Activated naive CD8-positive, alpha-beta T cell treated with anti-CD3 and anti-CD28 coated beads, Interleukin-2, amount 50 U/mL, for 24 hours (primary cell): ENCODE results near the gene RBBP4.
A peak's percentile ranks its signal among the peaks of the same experiment; 100 is the strongest.
"Not testable (repeated sequence)": the region's sequence is repeated elsewhere in the genome, so short reads cannot be mapped to it uniquely, and the experiment has no call there.

Experiments
- ATAC-seq: fragments of 150-1000 bp; cut with Tn5 transposase; one replicate; pipeline ENCODE4 v1.10.0; 2021
- DNase-seq: peaks from one replicate; pipeline ENCODE4 v3.0.0; 2021
- H3K27ac Mint-ChIP-seq: one replicate; pipeline ENCODE4 v1.8.0; 2021; ENCODE audit warnings: mild to moderate bottlenecking, mixed read lengths
- H3K27me3 Mint-ChIP-seq: one replicate; pipeline ENCODE4 v1.8.0; 2021; ENCODE audit warnings: mixed read lengths
- H3K36me3 Mint-ChIP-seq: one replicate; pipeline ENCODE4 v1.8.0; 2021; ENCODE audit warnings: low read depth, mixed read lengths
- H3K4me1 Mint-ChIP-seq: one replicate; pipeline ENCODE4 v1.8.0; 2021; ENCODE audit warnings: mixed read lengths
- H3K4me3 Mint-ChIP-seq: one replicate; pipeline ENCODE4 v1.8.0; 2021; ENCODE audit warnings: mild to moderate bottlenecking, moderate library complexity, mixed read lengths
- H3K9me3 Mint-ChIP-seq: one replicate; pipeline ENCODE4 v1.8.0; 2021; ENCODE audit warnings: mixed read lengths

RBBP4 gene

DNA sequence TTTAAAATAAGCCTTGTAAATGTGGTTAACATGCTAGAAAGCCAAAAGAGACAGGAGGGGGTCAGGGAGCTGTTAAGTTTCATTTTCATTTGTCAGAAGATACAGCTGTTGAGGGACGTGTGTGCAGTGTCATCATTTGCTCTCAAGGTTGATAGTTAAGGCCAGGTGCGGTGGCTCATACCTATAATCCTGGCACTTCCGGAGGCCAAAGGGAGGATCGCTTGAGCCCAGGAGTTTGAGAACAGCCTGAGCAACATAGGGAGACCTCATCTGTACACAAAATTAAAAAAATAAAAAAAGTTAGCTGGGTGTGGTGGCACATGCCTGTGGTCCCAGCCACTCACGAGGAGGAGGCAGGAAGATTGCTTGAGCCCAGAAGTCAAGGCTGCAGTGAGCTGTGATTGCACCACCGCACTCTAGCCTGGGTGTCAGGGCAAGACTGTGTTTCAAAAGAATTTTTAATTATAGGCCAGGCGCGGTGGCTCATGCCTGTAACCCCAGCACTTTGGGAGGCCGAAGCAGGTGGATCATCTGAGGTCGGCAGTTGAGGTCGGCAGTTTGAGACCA, 23.3 kb upstream of the RBBP4 start:
- H3K27me3 Mint-ChIP-seq: no peaks in the 10 kb centered on the region
- peaks cover 41% of the 10 kb centered on the region for H3K4me1 Mint-ChIP-seq
- peak overlapping the region; percentile 76 for H3K27ac Mint-ChIP-seq
- DNase-seq: no peak
- H3K4me3 Mint-ChIP-seq: no peak overlapping the region
- H3K9me3 Mint-ChIP-seq: peaks cover 5% of the 10 kb centered on the region
- ATAC-seq: peak; percentile 29
- H3K36me3 Mint-ChIP-seq: peaks cover 39% of the 10 kb centered on the region

DNA sequence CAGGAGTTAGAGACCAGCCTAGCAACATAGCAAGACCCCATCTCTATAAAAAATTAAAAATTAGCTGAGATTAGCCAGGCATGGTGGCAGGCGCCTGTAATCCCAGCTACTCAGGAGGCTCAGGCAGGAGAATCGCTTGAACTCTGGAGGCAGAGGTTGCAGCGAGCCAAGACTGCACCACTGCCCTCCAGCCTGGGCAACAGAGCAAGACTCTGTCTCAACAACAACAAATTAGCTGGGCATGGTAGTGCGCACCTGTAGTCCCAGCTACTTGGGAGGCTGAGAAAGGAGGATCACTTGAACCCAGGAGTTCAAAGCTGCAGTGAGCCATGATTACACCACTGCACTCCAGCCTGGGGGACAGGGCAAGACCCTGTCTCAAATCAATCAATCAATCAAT, 20.8 kb upstream of the RBBP4 start:
- not testable (repeated sequence) for H3K27me3 Mint-ChIP-seq, H3K27ac Mint-ChIP-seq, ATAC-seq, H3K9me3 Mint-ChIP-seq, H3K4me3 Mint-ChIP-seq, DNase-seq
- peaks cover 21% of the 10 kb centered on the region for H3K4me1 Mint-ChIP-seq
- peaks cover 34% of the 10 kb centered on the region for H3K36me3 Mint-ChIP-seq

DNA sequence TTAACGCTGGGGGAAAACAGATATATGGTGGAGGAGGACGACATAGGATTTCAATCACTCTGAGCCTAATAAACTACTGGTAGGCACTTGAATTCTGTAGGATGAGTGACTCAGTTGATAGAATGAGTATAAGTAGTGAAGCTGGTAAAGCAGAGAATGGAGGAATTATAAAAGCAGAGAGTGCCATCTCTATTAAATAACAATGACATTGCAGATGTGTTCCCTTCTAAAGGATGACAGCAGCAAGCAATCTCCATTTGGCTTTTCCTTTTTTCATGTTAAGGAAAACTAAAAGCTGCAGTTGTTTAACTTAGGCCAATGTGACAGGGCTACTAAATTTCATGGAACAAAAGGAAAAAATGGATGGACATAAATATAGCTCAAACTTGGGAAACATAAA, 18.2 kb upstream of the RBBP4 start:
- DNase-seq (no peak), ATAC-seq (no peak)
- Mint-ChIP-seq H3K9me3 (no peaks in the 10 kb centered on the region), H3K4me1 (peaks cover 9% of the 10 kb centered on the region), H3K36me3 (peaks cover 21% of the 10 kb centered on the region), H3K4me3 (no peak overlapping the region), H3K27ac (no peak overlapping the region), H3K27me3 (no peaks in the 10 kb centered on the region)

DNA sequence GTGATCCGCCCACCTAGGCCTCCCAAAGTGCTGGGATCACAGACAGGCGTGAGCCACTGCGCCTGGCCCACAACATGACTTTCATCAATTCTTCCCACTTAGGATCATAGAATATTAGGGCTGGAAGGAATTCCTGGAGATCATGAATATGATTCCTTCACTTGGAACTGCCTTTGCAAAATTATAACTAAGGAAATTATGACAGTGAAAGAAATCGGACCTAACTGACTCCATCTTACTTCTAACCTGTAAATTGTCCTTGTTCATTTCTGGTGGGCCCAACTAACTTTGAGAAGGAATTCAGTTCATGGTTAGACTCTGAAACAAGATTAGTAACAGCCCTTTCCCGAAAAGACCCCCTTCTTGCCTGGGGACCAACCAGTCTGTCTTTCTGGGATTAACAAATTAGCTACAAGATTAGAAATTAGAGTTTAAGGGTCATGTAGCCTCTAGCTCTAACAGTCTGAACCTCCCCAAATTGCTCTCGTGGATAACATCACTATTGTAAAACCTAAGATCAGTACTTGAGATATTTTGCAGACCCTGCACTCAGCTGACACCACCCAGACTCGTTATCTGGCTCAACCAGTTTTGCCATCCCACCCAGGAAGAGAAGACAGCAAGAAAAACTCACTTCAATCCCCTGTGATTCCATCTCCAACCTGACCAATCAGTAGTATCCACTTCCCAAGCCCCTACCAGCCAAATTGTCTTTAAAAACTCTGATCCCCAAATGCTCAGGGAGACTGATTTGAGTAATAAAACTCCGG, 15.3 kb upstream of the RBBP4 start:
- no peak for DNase-seq
- Mint-ChIP-seq H3K4me3 (no peak overlapping the region), H3K27me3 (no peaks in the 10 kb centered on the region), H3K4me1 (no peaks in the 10 kb centered on the region), H3K36me3 (peaks cover 20% of the 10 kb centered on the region), H3K27ac (peak overlapping the region; percentile 16), H3K9me3 (no peaks in the 10 kb centered on the region)
- no peak for ATAC-seq

DNA sequence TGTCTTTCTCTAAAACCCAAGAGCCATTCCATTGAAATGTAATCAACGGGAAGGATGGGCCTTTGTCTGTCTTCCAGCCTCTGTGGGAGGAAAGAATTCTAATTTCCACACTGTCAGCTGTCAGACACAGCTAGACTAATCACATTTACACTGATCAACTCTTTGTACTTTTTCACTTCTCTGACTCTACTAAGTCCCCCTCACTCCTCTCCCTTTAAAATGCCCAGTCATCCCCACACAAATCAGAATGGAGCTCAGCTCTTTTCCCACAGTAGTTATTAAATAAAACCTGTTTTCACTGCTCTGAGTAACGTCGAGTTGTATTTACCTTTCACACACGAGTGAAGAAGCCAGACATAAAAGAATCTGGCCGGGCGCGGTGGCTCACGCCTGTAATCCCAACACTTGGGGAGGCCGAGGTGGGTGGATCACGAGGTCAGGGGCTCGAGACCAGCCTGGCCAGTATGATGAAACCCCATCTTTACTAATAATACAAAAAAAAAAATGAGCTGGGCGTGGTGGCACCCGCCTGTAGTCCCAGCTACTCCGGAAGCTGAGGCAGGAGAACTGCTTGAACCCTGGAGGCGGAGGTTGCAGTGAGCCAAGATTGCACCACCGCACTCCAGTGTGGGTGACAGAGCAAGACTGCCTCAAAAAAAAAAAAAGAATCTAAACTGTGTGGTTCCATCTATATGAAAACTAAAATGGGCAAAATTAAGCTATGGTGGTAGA, 13.9 kb upstream of the RBBP4 start:
- no peaks in the 10 kb centered on the region for H3K27me3 Mint-ChIP-seq
- H3K27ac Mint-ChIP-seq: no peak overlapping the region
- no peak overlapping the region for H3K4me3 Mint-ChIP-seq
- H3K4me1 Mint-ChIP-seq: no peaks in the 10 kb centered on the region
- no peaks in the 10 kb centered on the region for H3K9me3 Mint-ChIP-seq
- ATAC-seq (no peak), DNase-seq (no peak)
- H3K36me3 Mint-ChIP-seq: peaks cover 16% of the 10 kb centered on the region

DNA sequence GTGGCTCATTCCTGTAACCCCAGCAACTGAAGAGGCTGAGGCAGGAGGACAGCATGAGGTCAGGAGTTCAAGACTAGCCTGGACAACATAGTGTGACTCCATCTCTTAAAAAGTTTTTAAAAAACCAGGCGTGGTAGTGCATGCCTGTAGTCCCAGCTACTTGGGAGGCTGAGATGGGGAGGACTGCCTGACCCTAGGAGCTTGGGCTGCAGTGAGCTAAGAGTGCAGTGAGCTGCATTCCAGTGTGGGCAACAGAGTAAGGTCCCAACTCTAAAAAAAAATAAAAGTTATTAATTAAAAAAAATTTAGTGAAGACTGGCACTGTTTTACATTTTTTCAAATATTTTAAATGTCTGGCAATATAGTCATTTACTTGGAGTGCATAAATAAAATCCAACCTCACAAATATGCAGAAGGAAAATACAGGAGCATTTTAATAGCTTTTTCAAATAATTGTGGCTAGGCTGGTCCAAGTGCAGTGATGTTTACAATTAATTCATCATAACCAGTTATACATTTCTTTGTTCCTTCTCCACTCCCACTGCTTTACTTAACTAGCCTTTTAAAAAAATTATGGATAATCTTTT, 11.4 kb upstream of the RBBP4 start:
- no peak for DNase-seq
- no peaks in the 10 kb centered on the region for H3K27me3 Mint-ChIP-seq
- H3K27ac Mint-ChIP-seq: no peak overlapping the region
- H3K4me1 Mint-ChIP-seq: no peaks in the 10 kb centered on the region
- no peak for ATAC-seq
- H3K9me3 Mint-ChIP-seq: no peaks in the 10 kb centered on the region
- H3K36me3 Mint-ChIP-seq: peaks cover 8% of the 10 kb centered on the region
- no peak overlapping the region for H3K4me3 Mint-ChIP-seq

DNA sequence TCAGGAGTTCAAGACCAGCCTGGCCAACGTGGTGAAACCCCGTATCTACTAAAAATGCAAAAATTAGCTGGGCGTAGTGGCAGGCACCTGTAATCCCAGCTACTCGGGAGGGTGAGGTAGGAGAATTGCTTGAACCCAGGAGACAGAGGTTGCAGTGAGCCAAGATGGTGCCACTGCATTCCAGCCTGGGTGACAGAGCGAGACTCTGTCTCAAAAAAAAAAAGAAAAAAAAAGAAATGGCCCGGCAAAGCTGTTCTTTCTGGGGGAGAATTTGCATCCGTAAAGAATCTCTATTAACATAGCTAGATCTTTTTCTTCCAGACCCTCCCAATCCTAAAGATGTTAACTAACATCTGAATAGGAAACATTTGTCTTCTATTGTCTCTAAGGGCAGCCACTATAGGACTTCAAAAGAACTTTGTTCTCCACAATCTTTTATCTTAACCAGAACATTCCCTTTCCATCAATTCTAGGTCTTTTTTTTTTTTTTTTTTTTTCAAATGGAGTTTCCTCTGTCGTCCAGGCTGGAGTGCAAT, 8.6 kb upstream of the RBBP4 start:
- peaks cover 10% of the 10 kb centered on the region for H3K36me3 Mint-ChIP-seq
- not testable (repeated sequence) for ATAC-seq, H3K9me3 Mint-ChIP-seq

DNA sequence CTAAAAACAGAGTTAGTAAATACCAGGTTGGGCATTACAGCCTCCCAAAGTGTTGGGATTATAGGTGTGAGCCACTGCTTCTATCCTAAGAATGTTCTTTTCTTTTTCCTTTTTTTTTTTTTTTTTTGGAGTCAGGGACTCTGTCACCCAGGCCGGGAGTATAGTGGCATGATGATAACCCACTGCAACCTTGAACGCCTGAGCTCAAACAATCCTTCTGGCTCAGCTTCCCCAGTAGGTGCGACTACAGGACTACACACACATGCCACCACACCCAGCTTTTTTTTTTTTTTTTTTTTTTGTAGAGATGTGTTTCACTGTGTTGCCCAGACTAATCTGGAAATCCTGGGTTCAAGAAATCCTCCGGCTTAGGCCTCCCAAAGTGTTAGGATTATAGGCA, 6.6 kb upstream of the RBBP4 start:
- H3K36me3 Mint-ChIP-seq: peaks cover 13% of the 10 kb centered on the region
- ATAC-seq: no peak
- H3K27ac Mint-ChIP-seq: no peak overlapping the region
- no peak for DNase-seq
- H3K4me1 Mint-ChIP-seq: peaks cover 23% of the 10 kb centered on the region
- H3K9me3 Mint-ChIP-seq: no peaks in the 10 kb centered on the region
- H3K4me3 Mint-ChIP-seq: no peak overlapping the region
- no peaks in the 10 kb centered on the region for H3K27me3 Mint-ChIP-seq

More for the DNA sequence above, 8.6 kb upstream of the RBBP4 start:
- not testable (repeated sequence) for H3K27ac Mint-ChIP-seq, DNase-seq, H3K4me3 Mint-ChIP-seq, H3K27me3 Mint-ChIP-seq, H3K4me1 Mint-ChIP-seq

DNA sequence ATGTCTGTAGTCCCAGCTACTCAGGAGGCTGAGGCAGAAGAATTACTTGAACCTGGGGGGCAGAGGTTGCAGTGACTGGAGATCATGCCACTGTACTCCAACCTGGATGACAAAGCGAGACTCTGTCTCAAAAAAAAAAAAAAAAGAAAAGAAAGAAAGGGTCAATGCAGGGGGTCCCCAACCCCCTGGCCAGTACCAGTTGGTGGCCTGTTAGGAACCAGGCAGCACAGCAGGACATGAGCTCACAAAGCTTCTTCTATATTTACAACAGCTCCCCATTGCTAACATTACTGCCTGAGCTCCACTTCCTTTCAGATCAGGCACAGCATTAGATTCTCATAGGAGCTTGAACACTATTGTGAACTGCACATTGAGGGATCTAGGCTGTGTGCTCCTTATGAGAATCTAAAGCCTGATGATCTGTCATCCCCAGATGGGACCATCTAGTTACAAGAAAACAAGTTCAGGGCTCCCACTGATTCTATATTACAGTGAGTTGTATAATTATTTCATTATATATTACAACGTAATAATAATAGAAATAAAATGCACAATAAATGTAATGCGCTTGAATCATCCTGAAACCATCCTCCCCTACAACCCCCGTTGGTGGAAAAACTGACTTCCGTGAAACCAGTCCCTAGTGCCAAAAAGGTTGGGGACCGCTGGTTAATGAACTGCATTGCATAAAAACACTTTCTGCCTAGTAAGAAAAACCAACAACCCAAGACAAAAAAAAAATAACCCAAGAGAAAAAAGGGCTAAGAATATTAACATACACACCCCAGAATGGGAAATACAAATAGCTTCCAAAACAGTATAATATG, 3.5 kb upstream of the RBBP4 start:
- Mint-ChIP-seq H3K4me3 (peak overlapping the region; percentile 100), H3K36me3 (peaks cover 24% of the 10 kb centered on the region), H3K9me3 (no peaks in the 10 kb centered on the region), H3K27me3 (no peaks in the 10 kb centered on the region), H3K4me1 (peaks cover 43% of the 10 kb centered on the region), H3K27ac (peak overlapping the region; percentile 87)
- DNase-seq (no peak), ATAC-seq (no peak)

DNA sequence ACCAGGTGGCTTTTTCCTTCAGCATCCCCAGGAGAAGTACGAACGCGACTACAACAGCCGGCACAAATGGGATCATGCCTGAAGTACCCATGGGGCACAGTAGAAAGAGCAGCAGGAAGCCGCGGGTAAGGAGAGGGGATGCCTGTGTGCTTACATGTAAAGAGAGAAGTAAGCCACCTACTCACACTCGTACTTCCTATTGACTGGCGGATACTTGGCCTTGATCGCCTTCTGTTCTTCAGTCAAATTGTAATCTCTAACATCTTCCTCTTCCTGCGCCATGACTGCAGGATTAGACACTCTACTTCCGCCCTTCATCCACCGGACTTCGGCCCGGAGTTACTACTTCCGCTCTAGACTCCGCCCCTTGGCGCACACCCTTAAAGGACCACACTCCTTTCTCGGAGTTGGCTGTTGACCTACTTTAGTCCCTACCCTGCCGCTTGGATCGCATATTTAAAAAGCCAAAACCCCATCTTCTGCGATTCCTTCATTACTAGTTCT, 708 bp upstream of the RBBP4 start, which contains the start of gene ZBTB8OS:
Gene ZBTB8OS, minus strand, starts transcription at position 303 of the 504 bp plus-strand sequence. Its CDS starts 21 bp downstream, at position 282.
- Mint-ChIP-seq H3K4me3 (peak within 1 kb of the TSS; percentile 100), H3K9me3 (no peaks in the 10 kb centered on the region), H3K36me3 (peaks cover 46% of the 10 kb centered on the region), H3K27ac (peak within 1 kb of the TSS; percentile 100), H3K27me3 (no peaks in the 10 kb centered on the region), H3K4me1 (peaks cover 67% of the 10 kb centered on the region)
- peak; percentile 85 for ATAC-seq
- DNase-seq: peak; percentile 86

DNA sequence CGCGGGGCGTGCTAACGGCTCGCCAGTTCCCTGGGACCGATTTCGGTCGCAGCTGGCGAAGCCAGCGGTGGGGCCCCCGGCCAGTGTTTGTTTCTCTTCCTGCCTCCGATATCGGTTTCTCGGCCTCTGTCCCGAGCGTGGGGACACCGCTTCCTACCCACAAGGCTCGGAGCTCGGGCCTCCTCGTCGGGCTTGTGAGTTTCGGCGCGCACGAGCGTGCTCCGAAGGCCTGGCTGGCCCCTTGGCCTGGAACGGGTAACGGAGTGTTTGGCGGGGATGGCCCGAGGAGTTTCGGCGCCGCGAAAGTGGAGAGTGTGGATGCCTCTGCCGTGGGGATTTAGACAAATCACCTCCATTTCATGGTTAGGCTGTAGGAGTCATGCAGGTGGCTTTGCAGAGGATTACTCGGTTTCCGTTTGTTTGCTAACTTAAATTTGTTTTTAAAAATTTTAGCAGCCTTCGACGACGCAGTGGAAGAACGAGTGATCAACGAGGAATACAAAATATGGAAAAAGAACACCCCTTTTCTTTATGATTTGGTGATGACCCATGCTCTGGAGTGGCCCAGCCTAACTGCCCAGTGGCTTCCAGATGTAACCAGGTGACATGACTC, 559 bp downstream of the RBBP4 start:
- DNase-seq (no peak), ATAC-seq (peak; percentile 1)
- Mint-ChIP-seq H3K4me3 (peak overlapping the region; percentile 100), H3K27ac (peak overlapping the region; percentile 100), H3K36me3 (peaks cover 49% of the 10 kb centered on the region), H3K27me3 (no peaks in the 10 kb centered on the region), H3K4me1 (peaks cover 73% of the 10 kb centered on the region), H3K9me3 (no peaks in the 10 kb centered on the region)

DNA sequence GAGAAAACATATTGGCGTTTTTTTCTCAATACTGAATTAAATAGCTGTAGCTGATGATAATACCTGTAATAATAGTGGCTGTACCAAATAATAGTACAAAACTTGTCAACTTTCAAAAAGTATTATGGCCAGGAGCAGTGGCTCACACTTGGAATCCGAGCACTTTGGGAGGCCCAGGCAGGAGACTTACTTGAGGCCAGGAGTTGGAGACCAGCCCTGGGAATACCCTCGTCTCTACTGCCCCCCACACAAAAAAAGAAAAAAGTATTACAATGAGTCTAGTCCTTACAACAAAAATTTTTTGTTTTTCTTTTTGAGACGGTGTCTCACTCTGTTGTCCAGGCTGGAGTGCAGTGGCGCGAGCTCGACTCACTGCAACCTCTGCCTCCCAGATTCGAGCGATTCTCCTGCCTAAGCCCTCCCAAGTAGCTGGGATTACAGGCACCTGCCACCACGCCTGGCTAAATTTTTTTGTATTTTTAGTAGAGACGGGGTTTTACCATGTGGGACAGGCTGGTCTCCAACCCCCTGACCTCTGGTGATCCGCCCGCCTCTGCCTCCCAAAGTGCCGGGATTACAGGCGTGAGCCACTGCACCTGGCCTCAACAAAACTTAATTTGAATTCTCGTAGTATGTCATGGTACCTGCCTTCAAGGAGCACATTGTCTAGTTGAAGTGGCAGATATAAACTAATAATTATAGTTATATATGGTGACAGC, 1.4 kb downstream of the RBBP4 start:
- no peak for DNase-seq
- Mint-ChIP-seq H3K4me3 (peak overlapping the region; percentile 100), H3K9me3 (no peaks in the 10 kb centered on the region), H3K27me3 (no peaks in the 10 kb centered on the region), H3K27ac (peak overlapping the region; percentile 100), H3K4me1 (peaks cover 73% of the 10 kb centered on the region), H3K36me3 (peaks cover 56% of the 10 kb centered on the region)
- ATAC-seq: no peak

DNA sequence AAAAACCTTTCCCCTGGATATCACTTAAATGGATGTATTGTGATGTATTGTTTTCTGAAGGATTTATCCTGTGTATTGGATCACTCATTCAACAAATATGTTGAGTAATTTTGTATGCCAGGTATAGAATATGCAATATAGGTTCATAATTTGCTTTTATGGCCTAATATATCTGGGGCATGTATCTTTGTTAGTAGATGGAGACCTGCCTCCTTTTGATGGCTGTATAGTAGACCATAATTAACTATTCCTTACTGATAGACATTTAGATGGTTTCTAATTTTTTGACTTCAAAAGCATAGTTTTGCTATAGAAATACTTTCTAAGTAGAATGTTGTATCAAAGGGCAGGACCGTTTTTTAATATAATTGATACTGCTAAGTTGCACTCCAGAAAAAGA, 8.6 kb downstream of the RBBP4 start:
- H3K9me3 Mint-ChIP-seq: no peaks in the 10 kb centered on the region
- H3K36me3 Mint-ChIP-seq: peaks cover 69% of the 10 kb centered on the region
- no peak overlapping the region for H3K27ac Mint-ChIP-seq
- ATAC-seq (no peak), DNase-seq (no peak)
- no peaks in the 10 kb centered on the region for H3K27me3 Mint-ChIP-seq
- peaks cover 27% of the 10 kb centered on the region for H3K4me1 Mint-ChIP-seq
- no peak overlapping the region for H3K4me3 Mint-ChIP-seq
